ENCODE measurements around the gene SORCS1. TPM values are rescaled to one million over a fixed set of nuclear protein-coding genes. Genes with fewer than 3 reads are reported as not detected.

Gene SORCS1
- total RNA-seq, 1 experiment from 2014 or later = 1.7 TPM

GRCh38 chr10:107085665-107086525, 78.6 kb downstream of the SORCS1 start:
- H3K4me2 ChIP-seq (ENCODE audit: insufficient read depth, insufficient read length, low read length) = no peak overlapping the region
- H2BK5ac ChIP-seq (ENCODE audit: insufficient read length, low read length) = no peak overlapping the region
- no peak overlapping the region for H3K18ac ChIP-seq (ENCODE audit: insufficient read length, low read depth, low read length)
- H3K4me1 ChIP-seq (ENCODE audit: insufficient read depth, low read length) = no peaks in the 10 kb centered on the region; the same call in 1 of the 2 replicates
- no peak overlapping the region for H2AK5ac ChIP-seq (ENCODE audit: insufficient read length, low read length)
- no peak overlapping the region for H4K91ac ChIP-seq (ENCODE audit: insufficient read length, low read depth, low read length)
- DNase-seq = no peak
- no peak overlapping the region for H3K4me3 Mint-ChIP-seq
- peaks cover 6 to 10% of the 10 kb centered on the region in 2 experiments; a peak in 3 of 4 replicates for H3K4me1 Mint-ChIP-seq
- H4K20me1 ChIP-seq (ENCODE audit: control insufficient read depth, insufficient read depth, insufficient read length) = no peaks in the 10 kb centered on the region
- no peak overlapping the region for H2BK15ac ChIP-seq (ENCODE audit: low read depth, low read length)
- no peaks in the 10 kb centered on the region for H3K79me2 ChIP-seq (ENCODE audit: insufficient read depth, low read length)
- no peak overlapping the region for H3T11ph ChIP-seq (ENCODE audit: low read length)
- no peak for TF ChIP-seq CTCF (conservative IDR thresholded peaks at IDR 0.05)
- no peaks in the 10 kb centered on the region for H3K23me2 ChIP-seq (ENCODE audit: insufficient read length, low read depth, low read length, poor library complexity, severe bottlenecking)
- H3K23ac ChIP-seq (ENCODE audit: insufficient read length, low read depth, low read length) = no peak overlapping the region
- no peaks in the 10 kb centered on the region for H3K27me3 Mint-ChIP-seq (ENCODE audit: low read depth)
- H4K5ac ChIP-seq (ENCODE audit: insufficient read length, low read depth, low read length) = no peak overlapping the region
- peaks cover 0 to 1% (median 0%) of the 10 kb centered on the region in 3 experiments; a peak in 1 of 7 replicates for H3K36me3 Mint-ChIP-seq (ENCODE audit: insufficient read depth in 1 of 3, low read depth in 3 of 3)
- H3K56ac ChIP-seq (ENCODE audit: insufficient read length, low read depth, low read length) = no peak overlapping the region
- no peak overlapping the region for H3K9ac ChIP-seq (ENCODE audit: extremely low read depth, insufficient read length, low read length)
- H3K9me3 Mint-ChIP-seq = no peaks in the 10 kb centered on the region
- no peak overlapping the region for H3K27ac Mint-ChIP-seq
- no peak overlapping the region for H3K4ac ChIP-seq (ENCODE audit: low read depth, low read length)
- H4K8ac ChIP-seq (replicated peaks; ENCODE audit: insufficient read length, low read depth, low read length) = no peak overlapping the region
- H2BK12ac ChIP-seq (ENCODE audit: insufficient read length, low read depth, low read length) = no peak overlapping the region
- no peak overlapping the region for H3K14ac ChIP-seq (ENCODE audit: insufficient read depth, low read length)
- WGBS (ENCODE audit: extremely low coverage, insufficient read length, low lambda C conversion rate) = no CpG with 5 or more reads among the region's 6 CpGs
- no peak overlapping the region for H2AFZ ChIP-seq (ENCODE audit: low read length)
- no peaks in the 10 kb centered on the region for H3K79me1 ChIP-seq (ENCODE audit: insufficient read depth, low read depth, low read length, poor library complexity, severe bottlenecking)
- H3K27ac ChIP-seq (ENCODE audit: insufficient read length, low read depth, low read length) = no peak overlapping the region
- H3K27me3 ChIP-seq (ENCODE audit: insufficient read depth, low read length) = no peaks in the 10 kb centered on the region
- no peak overlapping the region for H2BK20ac ChIP-seq (ENCODE audit: low read depth, low read length, poor library complexity, severe bottlenecking)
- no peak overlapping the region for H2BK120ac ChIP-seq (ENCODE audit: low read depth, low read length, poor library complexity, severe bottlenecking)
- H3K9me3 ChIP-seq (ENCODE audit: control insufficient read depth, low read depth, low read length) = no peaks in the 10 kb centered on the region

All from H9 (cell line).